ENCODE measurements around the gene MUC6. TPM values are rescaled to one million over a fixed set of nuclear protein-coding genes. Genes with fewer than 3 reads are reported as not detected.

The MUC6 gene
- total RNA-seq, 1 experiment from 2014 or later: 0.07 TPM

GRCh38 chr11:1077417-1078119 lies 41.0 kb upstream of the MUC6 start:
- DNase-seq: no peak
- BruUV-seq (replicated peaks): no TSS peak
- no peaks in the 10 kb centered on the region for H3K9me3 ChIP-seq (ENCODE audit: insufficient read depth, low read depth)
- intact Hi-C loops (cut with micrococcal nuclease; ENCODE audit: unreplicated experiment): no loop called here
- H3K4me1 ChIP-seq (replicated peaks; ENCODE audit: insufficient read depth): peaks cover 15% of the 10 kb centered on the region
- H3K79me2 ChIP-seq (ENCODE audit: low read depth): no peaks in the 10 kb centered on the region
- H3K4me2 ChIP-seq: no peak overlapping the region
- H3K27me3 ChIP-seq (ENCODE audit: insufficient read depth, low read depth): no peaks in the 10 kb centered on the region
- H3K9me2 ChIP-seq (ENCODE audit: insufficient read depth): no peaks in the 10 kb centered on the region
- ChIA-PET CTCF (no interaction called here), POLR2A (ENCODE audit: unreplicated experiment) (no interaction called here)
- no peaks in the 10 kb centered on the region for H3F3A ChIP-seq (ENCODE audit: insufficient read depth, low read depth)
- no peak overlapping the region for H2AFZ ChIP-seq
- H3K27ac ChIP-seq: no peak overlapping the region
- H3K36me3 ChIP-seq (ENCODE audit: low read depth): no peaks in the 10 kb centered on the region
- no peak overlapping the region for H3K4me3 ChIP-seq
- no peaks in the 10 kb centered on the region for H4K20me1 ChIP-seq (ENCODE audit: insufficient read depth)
- TF ChIP-seq EZH2 (IDR thresholded peaks at IDR 0.05; ENCODE audit: low read depth) (no peak), CTCF (conservative IDR thresholded peaks at IDR 0.05) (no peak)

GRCh38 chr11:1077033-1077416 lies 40.5 kb upstream of the MUC6 start:
- Histone ChIP-seq H3K4me1 (replicated peaks; ENCODE audit: insufficient read depth) (peaks cover 21% of the 10 kb centered on the region), H3K36me3 (ENCODE audit: low read depth) (no peaks in the 10 kb centered on the region), H3K9me2 (ENCODE audit: insufficient read depth) (no peaks in the 10 kb centered on the region), H3K4me3 (no peak overlapping the region), H3K4me2 (no peak overlapping the region), H3K27ac (no peak overlapping the region), H3K79me2 (ENCODE audit: low read depth) (no peaks in the 10 kb centered on the region), H2AFZ (no peak overlapping the region), H3K9me3 (ENCODE audit: insufficient read depth, low read depth) (no peaks in the 10 kb centered on the region), H3K27me3 (ENCODE audit: insufficient read depth, low read depth) (no peaks in the 10 kb centered on the region), H4K20me1 (ENCODE audit: insufficient read depth) (no peaks in the 10 kb centered on the region), H3F3A (ENCODE audit: insufficient read depth, low read depth) (no peaks in the 10 kb centered on the region)
- ChIA-PET CTCF (no interaction called here), POLR2A (ENCODE audit: unreplicated experiment) (no interaction called here)
- no peak for DNase-seq
- BruUV-seq (replicated peaks): no TSS peak
- intact Hi-C loops (cut with micrococcal nuclease; ENCODE audit: unreplicated experiment): no loop called here
- no peak for TF ChIP-seq EZH2 (IDR thresholded peaks at IDR 0.05; ENCODE audit: low read depth)
- no peak for TF ChIP-seq CTCF (conservative IDR thresholded peaks at IDR 0.05)

- ChIA-PET CTCF (no interaction called here), POLR2A (ENCODE audit: unreplicated experiment) (no interaction called here)
- peaks cover 22% of the 10 kb centered on the region for H3K4me1 ChIP-seq (replicated peaks; ENCODE audit: insufficient read depth)
- no peaks in the 10 kb centered on the region for H3K9me3 ChIP-seq (ENCODE audit: insufficient read depth, low read depth)
- no peaks in the 10 kb centered on the region for H4K20me1 ChIP-seq (ENCODE audit: insufficient read depth)
- H2AFZ ChIP-seq: no peak overlapping the region
- no peaks in the 10 kb centered on the region for H3K79me2 ChIP-seq (ENCODE audit: low read depth)
- H3F3A ChIP-seq (ENCODE audit: insufficient read depth, low read depth): no peaks in the 10 kb centered on the region
- no peaks in the 10 kb centered on the region for H3K27me3 ChIP-seq (ENCODE audit: insufficient read depth, low read depth)
- H3K36me3 ChIP-seq (ENCODE audit: low read depth): no peaks in the 10 kb centered on the region
- H3K9me2 ChIP-seq (ENCODE audit: insufficient read depth): no peaks in the 10 kb centered on the region
- no peak overlapping the region for H3K4me3 ChIP-seq
- no peak for DNase-seq
- no TSS peak for BruUV-seq (replicated peaks)
- no peak overlapping the region for H3K27ac ChIP-seq
- TF ChIP-seq EZH2 (IDR thresholded peaks at IDR 0.05; ENCODE audit: low read depth): no peak
- no peak for TF ChIP-seq CTCF (conservative IDR thresholded peaks at IDR 0.05)
- intact Hi-C loops (cut with micrococcal nuclease; ENCODE audit: unreplicated experiment): no loop called here
- H3K4me2 ChIP-seq: no peak overlapping the region
Measured at GRCh38 chr11:1076061-1076665, 39.6 kb upstream of the MUC6 start.
